OCI-LY1 (cell line): ENCODE results near the gene GRID2.

Source experiments
- H2AFZ ChIP-seq: fragments of 200-600 bp; sonication (generic), shearing (Covaris generic); 2 replicates; pipeline ENCODE4 v1.6.0; 2014; ENCODE audit warnings: antibody characterized with exemption, mild to moderate bottlenecking, low read length
- H3F3A ChIP-seq: fragments of 200-600 bp; sonication (generic), shearing (Covaris generic); 2 replicates; pipeline ENCODE4 v1.6.0; 2014; ENCODE audit warnings: mild to moderate bottlenecking, antibody characterized with exemption, low read length, moderate library complexity; ENCODE audit not compliant: insufficient read depth
- H3K27ac ChIP-seq: fragments of 200-600 bp; sonication (generic); 2 replicates; pipeline ENCODE4 v1.5.1; 2014; ENCODE audit warnings: low read length, mixed run types, mild to moderate bottlenecking, low read depth; ENCODE audit not compliant: poor library complexity, severe bottlenecking
- H3K27me3 ChIP-seq: fragments of 200-600 bp; sonication (generic); 2 replicates; pipeline ENCODE4 v1.6.0; 2014; ENCODE audit warnings: antibody characterized with exemption, mild to moderate bottlenecking, low read length, moderate library complexity; ENCODE audit not compliant: insufficient read depth
- H3K36me3 ChIP-seq: fragments of 200-600 bp; sonication (generic); 2 replicates; pipeline ENCODE4 v1.6.1; 2014; ENCODE audit warnings: mild to moderate bottlenecking, antibody characterized with exemption, low read length, moderate library complexity, mixed read lengths; ENCODE audit not compliant: insufficient read depth
- H3K4me1 ChIP-seq: fragments of 200-600 bp; sonication (generic); 2 replicates; pipeline ENCODE4 v1.5.1; 2014; ENCODE audit warnings: mild to moderate bottlenecking, low read length, moderate library complexity; ENCODE audit not compliant: insufficient read depth, severe bottlenecking
- H3K4me2 ChIP-seq: fragments of 200-600 bp; sonication (generic), shearing (Covaris generic); 2 replicates; pipeline ENCODE4 v1.6.1; 2014; ENCODE audit warnings: low read length
- H3K4me3 ChIP-seq: fragments of 200-600 bp; sonication (generic); 2 replicates; pipeline ENCODE4 v1.5.1; 2014; ENCODE audit warnings: low read length, low read depth, mild to moderate bottlenecking, mixed read lengths; ENCODE audit not compliant: poor library complexity, severe bottlenecking
- H3K79me2 ChIP-seq: fragments of 200-600 bp; shearing (Covaris generic); 2 replicates; pipeline ENCODE4 v1.6.1; 2016; ENCODE audit warnings: mixed run types, low read length, mixed read lengths; ENCODE audit not compliant: insufficient read depth
- H3K9ac ChIP-seq: fragments of 200-600 bp; sonication (generic), shearing (Covaris generic); 2 replicates; pipeline ENCODE4 v1.6.1; 2014; ENCODE audit warnings: mild to moderate bottlenecking, low read length, mixed read lengths
- H3K9me2 ChIP-seq: fragments of 200-600 bp; sonication (generic), shearing (Covaris generic); 2 replicates; pipeline ENCODE4 v1.6.1; 2014; ENCODE audit warnings: low read depth, mild to moderate bottlenecking, low read length, mixed read lengths
- H3K9me3 ChIP-seq: fragments of 200-600 bp; shearing (Covaris generic); 2 replicates; pipeline ENCODE4 v1.6.1; 2014; ENCODE audit warnings: low read length, mixed read lengths
- H4K20me1 ChIP-seq: fragments of 200-600 bp; sonication (generic), shearing (Covaris generic); 2 replicates; pipeline ENCODE4 v1.6.0; 2016; ENCODE audit warnings: mild to moderate bottlenecking, low read length; ENCODE audit not compliant: insufficient read depth
- CTCF ChIP-seq: fragments of 200-600 bp; sonication (generic), shearing (Covaris generic); IDR thresholded peaks from 2 replicates; pipeline ENCODE4 v1.5.1; 2017; ENCODE audit warnings: mild to moderate bottlenecking, antibody characterized with exemption, low read length, moderate library complexity, mixed read lengths
- EZH2 ChIP-seq: fragments of 200-600 bp; sonication (generic), shearing (Covaris generic); IDR thresholded peaks from 2 replicates; pipeline ENCODE4 v1.8.0; 2017; ENCODE audit warnings: borderline replicate concordance, mixed run types, mild to moderate bottlenecking, antibody characterized with exemption, low read length, moderate library complexity, mixed read lengths

The GRID2 gene

GRCh38 chr4:92885632-92886031 is 581.9 kb downstream of the GRID2 start:
- H3K27me3 ChIP-seq, result no peaks in the 10 kb centered on the region
- H4K20me1 ChIP-seq, result no peaks in the 10 kb centered on the region
- H3K9me3 ChIP-seq, result no peaks in the 10 kb centered on the region
- no peaks in the 10 kb centered on the region for H3K79me2 ChIP-seq
- no peak overlapping the region for H3K9ac ChIP-seq
- no peaks in the 10 kb centered on the region for H3K36me3 ChIP-seq
- no peaks in the 10 kb centered on the region for H3F3A ChIP-seq
- no peak overlapping the region for H3K4me3 ChIP-seq
- no peaks in the 10 kb centered on the region for H3K4me1 ChIP-seq
- H3K27ac ChIP-seq, result no peak overlapping the region
- TF ChIP-seq CTCF (no peak), EZH2 (no peak)
- no peak overlapping the region for H3K4me2 ChIP-seq
- H3K9me2 ChIP-seq, result no peaks in the 10 kb centered on the region
- H2AFZ ChIP-seq, result no peak overlapping the region

DNA sequence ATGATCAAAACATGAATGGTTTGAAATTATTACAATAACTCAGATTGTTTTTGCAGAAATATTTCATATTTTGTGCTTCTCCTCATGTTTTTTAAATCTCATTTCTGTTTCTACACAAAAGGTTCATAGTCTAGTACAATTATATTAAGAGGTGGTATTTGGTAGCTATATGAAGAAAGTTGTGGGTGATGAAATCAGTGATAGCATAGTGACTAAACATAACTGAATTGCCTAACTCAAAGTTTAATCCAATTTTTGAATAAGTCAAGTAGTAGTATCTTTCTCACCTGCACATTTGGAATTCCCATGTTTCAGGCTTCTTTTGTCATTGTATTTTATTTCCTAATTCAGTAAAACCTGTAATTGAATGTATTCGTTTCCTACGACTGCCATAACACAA is 648.7 kb downstream of the GRID2 start:
- no peak overlapping the region for H3K27ac ChIP-seq
- TF ChIP-seq EZH2 (no peak), CTCF (no peak)

DNA sequence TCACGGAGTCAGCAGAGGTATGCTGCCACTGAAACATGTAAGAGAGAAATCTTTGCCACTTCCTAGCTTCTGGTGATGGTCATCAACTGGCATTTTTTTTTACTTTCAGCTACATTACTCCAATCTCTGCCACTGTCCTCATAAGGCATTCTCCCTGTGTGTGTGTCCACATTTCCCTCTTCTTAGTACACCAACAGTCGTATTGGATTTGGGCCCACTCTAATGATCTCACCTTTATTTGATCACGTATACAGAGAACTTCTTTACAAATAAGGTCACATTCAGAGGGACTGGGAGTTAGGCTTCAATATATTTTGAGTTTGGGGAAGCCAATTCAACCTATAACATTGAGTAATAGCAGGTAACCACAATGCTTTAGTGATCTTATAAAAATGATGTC is 649.1 kb downstream of the GRID2 start:
- Histone ChIP-seq H3K9me3 (no peaks in the 10 kb centered on the region), H3K4me3 (no peak overlapping the region), H4K20me1 (no peaks in the 10 kb centered on the region), H3K27ac (no peak overlapping the region), H3K27me3 (no peaks in the 10 kb centered on the region), H3K9ac (no peak overlapping the region), H2AFZ (no peak overlapping the region), H3K9me2 (no peaks in the 10 kb centered on the region), H3K4me2 (no peak overlapping the region), H3K36me3 (no peaks in the 10 kb centered on the region), H3K4me1 (no peaks in the 10 kb centered on the region), H3K79me2 (no peaks in the 10 kb centered on the region), H3F3A (no peaks in the 10 kb centered on the region)
- no peak for TF ChIP-seq EZH2
- TF ChIP-seq CTCF, result no peak

More for the DNA sequence above, 648.7 kb downstream of the GRID2 start:
- Histone ChIP-seq H2AFZ (no peak overlapping the region), H3K4me2 (no peak overlapping the region), H3F3A (no peaks in the 10 kb centered on the region), H3K36me3 (no peaks in the 10 kb centered on the region), H3K79me2 (no peaks in the 10 kb centered on the region), H4K20me1 (no peaks in the 10 kb centered on the region), H3K9me3 (no peaks in the 10 kb centered on the region), H3K27me3 (no peaks in the 10 kb centered on the region), H3K9ac (no peak overlapping the region), H3K4me3 (no peak overlapping the region), H3K4me1 (no peaks in the 10 kb centered on the region), H3K9me2 (no peaks in the 10 kb centered on the region)
